MCF 10A (cell line): ENCODE measurements around the gene CFAP52. TPM values are rescaled to one million over a fixed set of nuclear protein-coding genes. Genes with fewer than 3 reads are reported as not detected.

ENCODE experiments used
- BruUV-seq: library from RNA; stranded (reverse); fragments of 400-500 nt; replicated peaks from 2 replicates; lab custom pipeline; 2021; lab: Mats Ljungman, UMichigan
- CTCF ChIA-PET: fragments of 300-600 bp; sonication (Branson Sonifier 250); formaldehyde crosslinking; extraction: SDS; loops from one replicate; lab custom pipeline; 2021; ENCODE audit warnings: antibody characterized with exemption, inconsistent platforms; lab: Yijun Ruan, JAX
- POLR2A ChIA-PET: fragments of 300-600, 350-650 bp; sonication (Branson Sonifier 250); formaldehyde crosslinking; extraction: SDS; loops from one replicate; lab custom pipeline; 2020; ENCODE audit warnings: antibody characterized with exemption, inconsistent platforms; lab: Yijun Ruan, JAX
- DNase-seq: peaks from one replicate; pipeline ENCODE4 v3.0.0-alpha.2; 2018; ENCODE audit not compliant: unreplicated experiment
- H3K27ac Mint-ChIP-seq: one replicate; pipeline ENCODE4 v1.8.0; 2022; ENCODE audit warnings: mild to moderate bottlenecking, low read depth, mixed read lengths; ENCODE audit not compliant: unreplicated experiment
- H3K27me3 Mint-ChIP-seq: one replicate; pipeline ENCODE4 v1.8.0; 2022; ENCODE audit warnings: mixed read lengths; ENCODE audit not compliant: insufficient read depth, unreplicated experiment
- H3K36me3 Mint-ChIP-seq: one replicate; pipeline ENCODE4 v1.8.0; 2022; ENCODE audit warnings: mild to moderate bottlenecking, moderate library complexity, mixed read lengths; ENCODE audit not compliant: insufficient read depth, unreplicated experiment
- H3K4me1 Mint-ChIP-seq: one replicate; pipeline ENCODE4 v1.8.0; 2022; ENCODE audit warnings: mixed read lengths; ENCODE audit not compliant: insufficient read depth, unreplicated experiment
- H3K4me3 Mint-ChIP-seq: one replicate; pipeline ENCODE4 v1.8.0; 2022; ENCODE audit warnings: mild to moderate bottlenecking, moderate library complexity, mixed read lengths; ENCODE audit not compliant: unreplicated experiment
- H3K9me3 Mint-ChIP-seq: one replicate; pipeline ENCODE4 v1.8.0; 2022; ENCODE audit warnings: mixed read lengths; ENCODE audit not compliant: unreplicated experiment
- CTCF ChIP-seq: fragments of 200-600 bp; IDR thresholded peaks from one replicate; pipeline ENCODE4 v1.8.0; 2022; ENCODE audit warnings: antibody characterized with exemption, mild to moderate bottlenecking; ENCODE audit not compliant: unreplicated experiment
- intact Hi-C: fragments of 100-400 bp; cut with micrococcal nuclease; formaldehyde crosslinking; loops from 2 replicates; pipeline ENCODE4 v1.14.1; 2022
- total RNA-seq: library from RNA; stranded (reverse); gene quantifications from 2 replicates; pipeline ENCODE4 v1.2.3, GENCODE V29; 2022

The CFAP52 gene
- total RNA-seq, 1 experiment from 2014 or later = not detected

- TF ChIP-seq CTCF = no peak
- DNase-seq = no peak
- Mint-ChIP-seq H3K4me1 (peaks cover 20% of the 10 kb centered on the region), H3K36me3 (no peaks in the 10 kb centered on the region), H3K27ac (peak overlapping the region; percentile 47), H3K27me3 (no peaks in the 10 kb centered on the region), H3K9me3 (no peaks in the 10 kb centered on the region), H3K4me3 (peak overlapping the region; percentile 75)
- POLR2A ChIA-PET = interaction anchor here (0.8 to 2.2 kb wide), 6 partner anchors 14 to 70 kb away, joined by 3 to 27 read pairs (median 4); partner anchors contain the start of genes CFAP52 and STX8
- intact Hi-C loops = loop anchor here (1.0 kb wide), 1 partner anchor 31 kb away; no protein-coding TSS in a partner anchor
- CTCF ChIA-PET = interaction anchor here (0.6 to 2.1 kb wide), 10 partner anchors 11 to 1029 kb away, joined by 3 to 13 read pairs (median 4); partner anchors contain the start of genes CFAP52 and STX8
- TSS peak; percentile 40 for BruUV-seq
These were observed 70.1 kb downstream of the CFAP52 start for GRCh38 chr17:9646546-9646885.

GRCh38 chr17:9647014-9647413, 70.6 kb downstream of the CFAP52 start:
- no peaks in the 10 kb centered on the region for H3K27me3 Mint-ChIP-seq
- H3K4me3 Mint-ChIP-seq = peak overlapping the region; percentile 75
- no peaks in the 10 kb centered on the region for H3K36me3 Mint-ChIP-seq
- TF ChIP-seq CTCF = no peak
- no peak for DNase-seq
- BruUV-seq = no TSS peak
- H3K4me1 Mint-ChIP-seq = peaks cover 20% of the 10 kb centered on the region
- ChIA-PET POLR2A (interaction anchor here (1.1 to 2.2 kb wide), 3 partner anchors 29 to 71 kb away, joined by 3 to 27 read pairs (median 17); partner anchors contain the start of genes CFAP52 and STX8), CTCF (interaction anchor here (0.6 to 2.1 kb wide), 9 partner anchors 11 to 1029 kb away, joined by 3 to 13 read pairs (median 3); no protein-coding TSS in a partner anchor)
- intact Hi-C loops = no loop called here
- H3K9me3 Mint-ChIP-seq = no peaks in the 10 kb centered on the region
- no peak overlapping the region for H3K27ac Mint-ChIP-seq

- ChIA-PET CTCF (interaction anchor here (0.6 to 1.8 kb wide), 4 partner anchors 27 to 72 kb away, joined by 3 to 8 read pairs (median 4); partner anchors contain the start of gene CFAP52), POLR2A (interaction anchor here (0.5 to 1.3 kb wide), 3 partner anchors 37 to 931 kb away, joined by 3 to 12 read pairs (median 5); partner anchors contain the start of genes CFAP52 and STX8)
- no peak for DNase-seq
- Mint-ChIP-seq H3K36me3 (no peaks in the 10 kb centered on the region), H3K27me3 (no peaks in the 10 kb centered on the region), H3K9me3 (no peaks in the 10 kb centered on the region), H3K4me3 (peak overlapping the region; percentile 35), H3K4me1 (peaks cover 20% of the 10 kb centered on the region), H3K27ac (peak overlapping the region; percentile 61)
- intact Hi-C loops = no loop called here
- BruUV-seq = no TSS peak
- TF ChIP-seq CTCF = no peak
These were observed 72.2 kb downstream of the CFAP52 start for GRCh38 chr17:9648521-9649110.

- TF ChIP-seq CTCF = no peak
- Mint-ChIP-seq H3K4me1 (no peaks in the 10 kb centered on the region), H3K9me3 (no peaks in the 10 kb centered on the region), H3K27me3 (no peaks in the 10 kb centered on the region), H3K36me3 (peaks cover 12% of the 10 kb centered on the region), H3K27ac (peak overlapping the region; percentile 12), H3K4me3 (no peak overlapping the region)
- no TSS peak for BruUV-seq
- intact Hi-C loops = no loop called here
- CTCF ChIA-PET = interaction anchor here (0.7 to 1.0 kb wide), 2 partner anchors 47 to 70 kb away, joined by 3 read pairs; no protein-coding TSS in a partner anchor
- DNase-seq = peak; percentile 54
- POLR2A ChIA-PET = interaction anchor here (1.0 kb wide), 1 partner anchor 18 kb away, joined by 3 read pairs; no protein-coding TSS in a partner anchor
These were observed 82.3 kb downstream of the CFAP52 start for GRCh38 chr17:9658593-9659211.
